ENCODE data around the gene SRGAP1. TPM values are rescaled to one million over a fixed set of nuclear protein-coding genes. Genes with fewer than 3 reads are reported as not detected.
A peak's percentile ranks its signal among the peaks of the same experiment; 100 is the strongest.
"Not testable (repeated sequence)": the region's sequence is repeated elsewhere in the genome, so short reads cannot be mapped to it uniquely, and the experiment has no call there.

The SRGAP1 gene
- total RNA-seq, 1 donor = 25.8 TPM

GRCh38 chr12:63857771-63858670, 13.5 kb downstream of the SRGAP1 start:
- peak; percentile 48 for DNase-seq (ENCODE audit: low read depth)
- no peak for TF ChIP-seq CTCF (IDR thresholded peaks at IDR 0.05; ENCODE audit: insufficient read depth, low read length)
- no peak overlapping the region for H3K4me3 ChIP-seq (ENCODE audit: low read depth, low read length)

DNA sequence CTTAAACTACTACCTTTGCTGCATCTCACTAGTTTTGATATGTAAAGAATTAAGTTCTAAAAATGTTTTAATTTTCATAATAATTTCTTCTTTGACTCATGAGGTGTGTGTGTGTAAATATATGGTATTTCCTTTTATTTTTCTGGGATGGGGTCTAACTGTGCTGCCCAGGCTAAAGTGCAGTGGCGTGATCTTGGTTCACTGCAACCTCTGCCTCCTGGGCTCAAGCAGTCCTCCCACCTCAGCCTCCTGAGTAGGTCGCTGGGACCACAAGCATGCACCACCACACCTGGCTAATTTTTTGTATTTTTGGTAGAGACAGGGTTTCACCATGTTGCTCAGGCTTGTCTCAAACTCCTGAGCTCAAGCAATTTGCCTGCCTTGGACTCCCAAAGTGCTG, 15.4 kb downstream of the SRGAP1 start:
- not testable (repeated sequence) for DNase-seq (ENCODE audit: low read depth)

DNA sequence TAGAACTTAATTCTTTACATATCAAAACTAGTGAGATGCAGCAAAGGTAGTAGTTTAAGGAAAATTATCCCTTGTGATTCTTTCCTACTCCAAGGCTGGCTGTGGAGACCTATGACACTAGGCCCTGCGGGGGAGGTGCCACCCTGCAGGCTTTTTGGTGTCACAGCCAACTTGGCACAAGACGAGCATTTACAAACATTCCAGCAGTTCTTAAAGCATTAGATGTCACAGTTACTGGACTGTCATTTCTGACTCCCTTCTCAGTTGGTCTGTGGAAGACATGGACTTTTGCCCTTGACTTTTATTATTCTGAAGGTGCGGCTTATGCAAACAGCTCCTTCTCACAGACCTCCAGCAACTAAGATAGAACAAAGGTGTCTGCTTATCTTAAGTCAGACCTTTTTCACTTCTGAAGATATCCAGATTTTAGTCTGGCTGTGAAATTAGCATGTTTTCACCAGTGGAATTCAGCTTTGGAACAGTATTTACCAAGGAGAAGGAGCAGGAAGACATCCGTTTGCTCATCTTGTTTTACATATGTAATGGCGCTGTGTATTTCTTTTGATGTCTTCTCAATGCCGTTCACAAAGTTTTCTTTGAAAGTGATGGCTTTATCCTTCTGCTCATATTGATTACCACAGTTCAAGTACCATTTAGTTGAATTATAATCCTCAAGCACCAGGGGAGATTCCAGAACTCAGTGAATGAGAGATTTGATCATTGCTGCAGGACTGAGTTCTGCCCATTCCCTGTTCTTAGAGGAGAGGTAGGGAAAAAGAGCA, 17.9 kb downstream of the SRGAP1 start:
- no peak overlapping the region for H3K4me3 ChIP-seq (ENCODE audit: low read depth, low read length)

More for the DNA sequence above, 15.4 kb downstream of the SRGAP1 start:
- not testable (repeated sequence) for H3K4me3 ChIP-seq (ENCODE audit: low read depth, low read length)

DNA sequence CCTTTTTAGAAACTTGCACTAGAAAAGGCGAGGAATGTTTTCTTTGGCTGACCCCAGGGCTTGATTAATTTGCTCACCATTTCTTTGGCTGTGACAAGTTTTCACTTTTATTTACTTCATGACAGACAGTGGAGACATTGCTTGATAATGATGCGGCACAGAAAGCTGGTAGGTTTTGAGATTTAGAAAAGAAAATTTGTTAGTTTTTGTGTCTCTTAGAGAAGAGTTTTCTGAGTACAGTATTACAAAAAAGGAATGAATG, 18.4 kb downstream of the SRGAP1 start:
- TF ChIP-seq CTCF (IDR thresholded peaks at IDR 0.05; ENCODE audit: insufficient read depth, low read length) = no peak
- H3K4me3 ChIP-seq (ENCODE audit: low read depth, low read length) = no peak overlapping the region
- DNase-seq (ENCODE audit: low read depth) = no peak

More for the DNA sequence above, 17.9 kb downstream of the SRGAP1 start:
- no peak for TF ChIP-seq CTCF (IDR thresholded peaks at IDR 0.05; ENCODE audit: insufficient read depth, low read length)
- no peak for DNase-seq (ENCODE audit: low read depth)

- no peak for DNase-seq (ENCODE audit: low read depth)
- no peak for TF ChIP-seq CTCF (IDR thresholded peaks at IDR 0.05; ENCODE audit: insufficient read depth, low read length)
- H3K4me3 ChIP-seq (ENCODE audit: low read depth, low read length) = no peak overlapping the region
Observed at GRCh38 chr12:63863658-63864453, 19.4 kb downstream of the SRGAP1 start.

DNA sequence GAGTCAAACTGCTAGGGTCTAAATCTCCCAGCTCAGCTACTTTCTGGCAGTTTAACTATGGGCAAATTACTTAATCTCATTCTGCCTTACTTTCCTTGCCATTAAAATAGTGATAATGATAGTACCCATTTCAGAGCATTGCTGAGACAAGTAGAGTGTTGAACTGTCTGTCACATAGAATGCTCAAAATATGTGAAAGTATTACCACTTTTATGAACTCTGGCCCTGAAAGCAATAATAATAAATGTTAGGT, 19.9 kb downstream of the SRGAP1 start:
- DNase-seq (ENCODE audit: low read depth) = no peak
- no peak overlapping the region for H3K4me3 ChIP-seq (ENCODE audit: low read depth, low read length)
- TF ChIP-seq CTCF (IDR thresholded peaks at IDR 0.05; ENCODE audit: insufficient read depth, low read length) = no peak

DNA sequence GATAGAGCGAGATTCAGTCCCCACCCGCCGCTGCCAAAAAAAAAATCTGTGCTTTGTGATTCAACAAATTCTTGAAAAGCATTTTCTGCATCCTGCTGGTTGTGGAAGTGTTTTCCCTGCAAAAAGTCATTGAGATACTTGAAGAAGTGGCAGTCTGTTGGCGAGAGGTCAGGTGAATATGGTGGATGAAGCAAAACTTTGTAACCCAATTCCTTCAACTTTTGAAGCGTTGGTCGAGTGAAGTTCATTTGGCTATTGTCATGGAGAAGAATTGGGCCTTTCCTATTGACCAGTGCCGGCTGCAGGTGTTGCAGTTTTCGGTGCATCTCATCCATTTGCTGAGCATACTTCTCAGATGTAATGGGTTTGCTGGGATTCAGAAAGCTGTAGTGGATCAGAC, 20.9 kb downstream of the SRGAP1 start:
- no peak for DNase-seq (ENCODE audit: low read depth)
- no peak overlapping the region for H3K4me3 ChIP-seq (ENCODE audit: low read depth, low read length)
- TF ChIP-seq CTCF (IDR thresholded peaks at IDR 0.05; ENCODE audit: insufficient read depth, low read length) = no peak
